HepG2 (cell line): ENCODE data around the gene SIX4. TPM values are rescaled to one million over a fixed set of nuclear protein-coding genes. Genes with fewer than 3 reads are reported as not detected.

Experiments used
- DNMT1 ChIP-seq: sonication (generic); formaldehyde crosslinking; IDR thresholded peaks from 2 replicates; pipeline ENCODE4 v1.5.1; 2020; ENCODE audit warnings: mild to moderate bottlenecking, missing genetic modification reagents
- GABPA ChIP-seq, 2 experiments: IDR thresholded peaks; 2 replicates each; pipeline ENCODE4 v1.6.1; 2011 to 2016; ENCODE audit warnings: low read depth in 2 of 2, low read length in 1 of 2, missing biosample characterization in 1 of 2, missing genetic modification characterization in 1 of 2
- HBP1 ChIP-seq: IDR thresholded peaks from 2 replicates; pipeline ENCODE4 v1.6.1; 2016; ENCODE audit warnings: low read depth, control low read depth
- MBD4 ChIP-seq: IDR thresholded peaks from 2 replicates; pipeline ENCODE4 v1.6.1; 2012; ENCODE audit warnings: low read length, inconsistent platforms, borderline replicate concordance
- POGK ChIP-seq: sonication (generic); formaldehyde crosslinking; conservative IDR thresholded peaks from 2 replicates; pipeline ENCODE4 v1.8.0; 2022; ENCODE audit warnings: mild to moderate bottlenecking, moderate library complexity, missing genetic modification reagents
- TARDBP ChIP-seq: sonication (generic); formaldehyde crosslinking; IDR thresholded peaks from 2 replicates; pipeline ENCODE4 v1.8.0; 2022; ENCODE audit warnings: mild to moderate bottlenecking, missing genetic modification reagents
- TOE1 ChIP-seq: sonication (generic); formaldehyde crosslinking; IDR thresholded peaks from 2 replicates; pipeline ENCODE4 v1.4.0; 2020; ENCODE audit warnings: mild to moderate bottlenecking, missing genetic modification reagents
- TRIM24 ChIP-seq: sonication (generic); formaldehyde crosslinking; IDR thresholded peaks from 2 replicates; pipeline ENCODE4 v1.8.0; 2022; ENCODE audit warnings: mild to moderate bottlenecking, missing genetic modification reagents
- ZFP41 ChIP-seq: sonication (generic); formaldehyde crosslinking; IDR thresholded peaks from 2 replicates; pipeline ENCODE4 v1.4.0; 2020; ENCODE audit warnings: mild to moderate bottlenecking, missing genetic modification reagents, borderline replicate concordance
- ZFP62 ChIP-seq: sonication (generic); formaldehyde crosslinking; IDR thresholded peaks from 2 replicates; pipeline ENCODE4 v1.4.0; 2020; ENCODE audit warnings: missing genetic modification reagents
- ZIK1 ChIP-seq: sonication (generic); formaldehyde crosslinking; IDR thresholded peaks from 2 replicates; pipeline ENCODE4 v1.5.0; 2020; ENCODE audit warnings: mild to moderate bottlenecking, low read depth, missing genetic modification reagents, borderline replicate concordance
- ZNF138 ChIP-seq: sonication (generic); formaldehyde crosslinking; IDR thresholded peaks from 2 replicates; pipeline ENCODE4 v1.5.0; 2020; ENCODE audit warnings: mild to moderate bottlenecking, low read depth, missing genetic modification reagents
- ZNF24 ChIP-seq: fragments of 450-650 bp; IDR thresholded peaks from 2 replicates; pipeline ENCODE4 v1.6.1; 2017; ENCODE audit warnings: antibody characterized with exemption, mild to moderate bottlenecking
- ZNF281 ChIP-seq: sonication (generic); formaldehyde crosslinking; IDR thresholded peaks from 2 replicates; pipeline ENCODE4 v1.4.0; 2020; ENCODE audit warnings: missing genetic modification reagents, borderline replicate concordance
- ZNF646 ChIP-seq: sonication (generic); formaldehyde crosslinking; IDR thresholded peaks from 2 replicates; pipeline ENCODE4 v1.9.0; 2021; ENCODE audit warnings: mild to moderate bottlenecking, missing genetic modification reagents
- polyA plus RNA-seq, 8 experiments: library from polyadenylated mRNA; depleted of rRNA in 3 of 8; stranded (reverse) in 7 of 8; unstranded in 1 of 8; fragments of >200 nt; fragmentation: Illumina TruSeq in 4 of 8; extraction: Trizol in 4 of 8; gene quantifications; 2 replicates each; pipeline versions ENCODE4 v1.2.1 to v1.2.3, GENCODE V29; 2011 to 2016; ENCODE audit warnings: low read depth in 4 of 8, missing spikeins in 1 of 8, mixed read lengths in 1 of 8; ENCODE audit not compliant: insufficient read depth in 1 of 8
- total RNA-seq, 5 experiments: library from RNA; depleted of rRNA; stranded (reverse); fragments of >200 nt; fragmentation: Illumina TruSeq; extraction: Trizol; gene quantifications; 2 replicates each; pipeline ENCODE4 v1.2.3, GENCODE V29; 2016; ENCODE audit warnings: low read depth in 1 of 5

The SIX4 gene
- total and polyA plus RNA-seq, 2 of the 13 experiments (the other 11 are each of a cell fraction or from before 2014, with no cell fraction given): 5.0 to 6.0 TPM

- no peak for TF ChIP-seq MBD4
- TF ChIP-seq POGK: no peak
- TF ChIP-seq TOE1 (CRISPR knock-in tag): no peak
- TF ChIP-seq ZNF138: no peak
- no peak for TF ChIP-seq ZIK1
- peak; percentile 38; the same call in 1 of the 2 replicates for TF ChIP-seq ZNF281
- TF ChIP-seq TRIM24: no peak
- peak; percentile 24; the same call in 1 of the 2 replicates for TF ChIP-seq HBP1 (CRISPR knock-in tag)
- no peak for TF ChIP-seq DNMT1 (CRISPR knock-in tag)
- TF ChIP-seq TARDBP (CRISPR knock-in tag): peak; percentile 59; the same call in 1 of the 2 replicates
- no peak for TF ChIP-seq GABPA (IDR thresholded peaks at IDR 0.05; ENCODE audit: low read depth, low read length)
- TF ChIP-seq GABPA (CRISPR knock-in tag; IDR thresholded peaks at IDR 0.05; ENCODE audit: low read depth): no peak
- TF ChIP-seq ZFP41 (CRISPR knock-in tag): no peak
- TF ChIP-seq ZFP62 (CRISPR knock-in tag): no peak
- TF ChIP-seq ZNF24: no peak
- no peak for TF ChIP-seq ZNF646
These were observed 1.6 kb downstream of the SIX4 start (continued) for GRCh38 chr14:60722357-60723115.
